Glomerular visceral epithelial cell (primary cell): Measurements from ENCODE around the gene LRP2BP.
A peak's percentile ranks its signal among the peaks of the same experiment; 100 is the strongest.

ENCODE experiments used
- DNase-seq: peaks from one replicate; pipeline ENCODE4 v3.0.0-alpha.2; 2016; ENCODE audit errors: extremely low spot score

LRP2BP gene

GRCh38 chr4:185395238-185395955 lies at the start of gene LRP2BP:
Gene LRP2BP (minus strand): TSS chr4:185395924. CDS start chr4:185378186, 17,738 bp downstream.
- DNase-seq = no peak

- no peak for DNase-seq
These were observed 49.5 kb upstream of the LRP2BP start for GRCh38 chr4:185445209-185445608.

GRCh38 chr4:185441479-185441878 lies 45.8 kb upstream of the LRP2BP start:
- DNase-seq = no peak

GRCh38 chr4:185437809-185438208 lies 42.1 kb upstream of the LRP2BP start:
- DNase-seq = no peak

GRCh38 chr4:185435466-185435865 lies 39.7 kb upstream of the LRP2BP start:
- no peak for DNase-seq

- DNase-seq = no peak
These were observed 33.9 kb upstream of the LRP2BP start for GRCh38 chr4:185429660-185430059.

GRCh38 chr4:185426960-185427688 lies 31.4 kb upstream of the LRP2BP start:
- no peak for DNase-seq

GRCh38 chr4:185425647-185426352 lies 30.1 kb upstream of the LRP2BP start, which contains the start of gene UFSP2:
Gene UFSP2 (minus strand): TSS chr4:185425964. CDS start chr4:185425868, 96 bp downstream.
- peak; percentile 87 for DNase-seq

- peak; percentile 9 for DNase-seq
These were observed 29.4 kb upstream of the LRP2BP start for GRCh38 chr4:185424905-185425646.

- peak; percentile 47 for DNase-seq
These were observed 25.8 kb upstream of the LRP2BP start for GRCh38 chr4:185421366-185422124.

GRCh38 chr4:185416955-185417354 lies 21.2 kb upstream of the LRP2BP start:
- DNase-seq = no peak

GRCh38 chr4:185412412-185412811 lies 16.7 kb upstream of the LRP2BP start:
- DNase-seq = no peak

GRCh38 chr4:185411849-185412248 lies 16.1 kb upstream of the LRP2BP start:
- DNase-seq = no peak

- no peak for DNase-seq
These were observed 12.7 kb upstream of the LRP2BP start for GRCh38 chr4:185408432-185408831.

GRCh38 chr4:185405296-185405999 lies 9.7 kb upstream of the LRP2BP start:
- no peak for DNase-seq

- no peak for DNase-seq
These were observed 8.3 kb upstream of the LRP2BP start for GRCh38 chr4:185404031-185404430.

- DNase-seq = no peak
These were observed 3.7 kb upstream of the LRP2BP start for GRCh38 chr4:185399466-185399865.

GRCh38 chr4:185398618-185399017 lies 2.9 kb upstream of the LRP2BP start:
- no peak for DNase-seq

- peak; percentile 69 for DNase-seq
These were observed 1.1 kb upstream of the LRP2BP start, which contains the start of gene ANKRD37 for GRCh38 chr4:185396724-185397385. Gene ANKRD37 (plus strand): TSS chr4:185396841. CDS start chr4:185396924, 83 bp downstream.
